ENCODE data around the gene VPREB3.

Gene VPREB3

GRCh38 chr22:23787600-23787896 is 33.3 kb upstream of the VPREB3 start (continued):
- TF ChIP-seq, protein P1, sequence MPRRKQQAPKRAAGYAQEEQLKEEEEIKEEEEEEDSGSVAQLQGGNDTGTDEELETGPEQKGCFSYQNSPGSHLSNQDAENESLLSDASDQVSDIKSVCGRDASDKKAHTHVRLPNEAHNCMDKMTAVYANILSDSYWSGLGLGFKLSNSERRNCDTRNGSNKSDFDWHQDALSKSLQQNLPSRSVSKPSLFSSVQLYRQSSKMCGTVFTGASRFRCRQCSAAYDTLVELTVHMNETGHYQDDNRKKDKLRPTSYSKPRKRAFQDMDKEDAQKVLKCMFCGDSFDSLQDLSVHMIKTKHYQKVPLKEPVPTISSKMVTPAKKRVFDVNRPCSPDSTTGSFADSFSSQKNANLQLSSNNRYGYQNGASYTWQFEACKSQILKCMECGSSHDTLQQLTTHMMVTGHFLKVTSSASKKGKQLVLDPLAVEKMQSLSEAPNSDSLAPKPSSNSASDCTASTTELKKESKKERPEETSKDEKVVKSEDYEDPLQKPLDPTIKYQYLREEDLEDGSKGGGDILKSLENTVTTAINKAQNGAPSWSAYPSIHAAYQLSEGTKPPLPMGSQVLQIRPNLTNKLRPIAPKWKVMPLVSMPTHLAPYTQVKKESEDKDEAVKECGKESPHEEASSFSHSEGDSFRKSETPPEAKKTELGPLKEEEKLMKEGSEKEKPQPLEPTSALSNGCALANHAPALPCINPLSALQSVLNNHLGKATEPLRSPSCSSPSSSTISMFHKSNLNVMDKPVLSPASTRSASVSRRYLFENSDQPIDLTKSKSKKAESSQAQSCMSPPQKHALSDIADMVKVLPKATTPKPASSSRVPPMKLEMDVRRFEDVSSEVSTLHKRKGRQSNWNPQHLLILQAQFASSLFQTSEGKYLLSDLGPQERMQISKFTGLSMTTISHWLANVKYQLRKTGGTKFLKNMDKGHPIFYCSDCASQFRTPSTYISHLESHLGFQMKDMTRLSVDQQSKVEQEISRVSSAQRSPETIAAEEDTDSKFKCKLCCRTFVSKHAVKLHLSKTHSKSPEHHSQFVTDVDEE (CRISPR knock-in tag; IDR thresholded peaks at IDR 0.05): no peak
- TF ChIP-seq ARNTL (CRISPR knock-in tag; IDR thresholded peaks at IDR 0.05; ENCODE audit: borderline replicate concordance, low read depth): no peak
- no peak for TF ChIP-seq PPARA (CRISPR knock-in tag; IDR thresholded peaks at IDR 0.05; ENCODE audit: borderline replicate concordance)
- TF ChIP-seq GLIS3 (CRISPR knock-in tag; IDR thresholded peaks at IDR 0.05): no peak
- TF ChIP-seq CSDC2 (CRISPR knock-in tag; IDR thresholded peaks at IDR 0.05): no peak
- TF ChIP-seq TCF4 (CRISPR knock-in tag; IDR thresholded peaks at IDR 0.05; ENCODE audit: borderline replicate concordance): no peak
- no peak for TF ChIP-seq ZC3H10 (CRISPR knock-in tag; IDR thresholded peaks at IDR 0.05)
- TF ChIP-seq ZFP3 (CRISPR knock-in tag; IDR thresholded peaks at IDR 0.05): no peak
- TF ChIP-seq TOX (CRISPR knock-in tag; IDR thresholded peaks at IDR 0.05; ENCODE audit: borderline replicate concordance): no peak

DNA sequence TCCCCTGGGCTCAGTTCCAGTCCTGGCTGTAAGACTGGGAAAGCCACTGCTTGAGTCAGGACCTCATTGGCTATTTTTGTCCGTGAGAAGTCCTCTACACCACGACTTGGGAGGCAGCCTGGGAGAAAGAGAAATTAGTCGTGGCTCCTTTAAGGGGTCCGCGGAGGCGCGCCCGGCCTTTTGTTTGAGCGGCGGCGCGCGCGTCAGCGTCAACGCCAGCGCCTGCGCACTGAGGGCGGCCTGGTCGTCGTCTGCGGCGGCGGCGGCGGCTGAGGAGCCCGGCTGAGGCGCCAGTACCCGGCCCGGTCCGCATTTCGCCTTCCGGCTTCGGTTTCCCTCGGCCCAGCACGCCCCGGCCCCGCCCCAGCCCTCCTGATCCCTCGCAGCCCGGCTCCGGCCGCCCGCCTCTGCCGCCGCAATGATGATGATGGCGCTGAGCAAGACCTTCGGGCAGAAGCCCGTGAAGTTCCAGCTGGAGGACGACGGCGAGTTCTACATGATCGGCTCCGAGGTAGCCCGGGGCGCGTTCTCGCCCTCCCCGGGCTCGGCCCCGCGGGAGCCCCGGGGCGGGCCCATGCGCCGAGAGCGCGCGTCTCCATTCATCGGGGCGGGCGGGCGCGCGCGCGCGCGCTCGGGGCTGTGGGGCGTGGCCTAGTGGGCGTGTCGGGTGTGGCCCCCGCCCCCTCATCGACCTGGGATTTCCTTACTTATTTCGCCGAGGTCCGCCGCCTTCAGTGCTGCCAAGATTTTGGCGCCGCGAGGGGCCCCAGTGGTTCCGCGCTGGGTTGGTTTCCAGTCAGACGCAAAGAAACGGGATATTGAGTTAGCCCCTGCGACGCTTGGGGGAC is 32.8 kb upstream of the VPREB3 start, which contains the start of gene SMARCB1:
Gene SMARCB1 (plus strand): TSS at position 215 of the 848 bp plus-strand sequence. CDS start 204 bp downstream, at position 419.
- no peak for TF ChIP-seq RARB (CRISPR knock-in tag; IDR thresholded peaks at IDR 0.05)
- no peak for TF ChIP-seq ZFP30 (CRISPR knock-in tag; IDR thresholded peaks at IDR 0.05)
- no peak for TF ChIP-seq PATZ1 (CRISPR knock-in tag; IDR thresholded peaks at IDR 0.05; ENCODE audit: borderline replicate concordance)
- no peak for TF ChIP-seq ARNTL (CRISPR knock-in tag; IDR thresholded peaks at IDR 0.05; ENCODE audit: borderline replicate concordance, low read depth)
- peak; percentile 98 for TF ChIP-seq CSDC2 (CRISPR knock-in tag; IDR thresholded peaks at IDR 0.05)
- peak; percentile 90; the same call in 1 of the 2 replicates for TF ChIP-seq SNAI2 (CRISPR knock-in tag; IDR thresholded peaks at IDR 0.05)
- peak; percentile 83 for TF ChIP-seq ZFP3 (CRISPR knock-in tag; IDR thresholded peaks at IDR 0.05)
- TF ChIP-seq TCF4 (CRISPR knock-in tag; IDR thresholded peaks at IDR 0.05; ENCODE audit: borderline replicate concordance): no peak
- no peak for TF ChIP-seq PPARA (CRISPR knock-in tag; IDR thresholded peaks at IDR 0.05; ENCODE audit: borderline replicate concordance)
- peak; percentile 3; the same call in 1 of the 2 replicates for TF ChIP-seq ZNF8 (CRISPR knock-in tag; IDR thresholded peaks at IDR 0.05)
- no peak for TF ChIP-seq TOX (CRISPR knock-in tag; IDR thresholded peaks at IDR 0.05; ENCODE audit: borderline replicate concordance)
- TF ChIP-seq ZNF565 (CRISPR knock-in tag; conservative IDR thresholded peaks at IDR 0.05; ENCODE audit: low read depth): no peak
- TF ChIP-seq ZC3H10 (CRISPR knock-in tag; IDR thresholded peaks at IDR 0.05): no peak
- TF ChIP-seq CSRNP3 (CRISPR knock-in tag; IDR thresholded peaks at IDR 0.05): no peak
- 0 out of 2 replicates have a peak, but pooled peaks have one; percentile 2 for TF ChIP-seq GLIS3 (CRISPR knock-in tag; IDR thresholded peaks at IDR 0.05)
- 0 out of 2 replicates have a peak, but pooled peaks have one; percentile 30 for TF ChIP-seq BACH2 (CRISPR knock-in tag; IDR thresholded peaks at IDR 0.05; ENCODE audit: borderline replicate concordance)
- TF ChIP-seq, protein P1 (CRISPR knock-in tag; IDR thresholded peaks at IDR 0.05): peak; percentile 98
- TF ChIP-seq ISL1 (CRISPR knock-in tag; IDR thresholded peaks at IDR 0.05): no peak; the same call in 1 of the 2 replicates
- TF ChIP-seq POU6F1 (CRISPR knock-in tag; IDR thresholded peaks at IDR 0.05; ENCODE audit: borderline replicate concordance, low read depth): no peak
- TF ChIP-seq ESRRG (CRISPR knock-in tag; IDR thresholded peaks at IDR 0.05): no peak
- TF ChIP-seq OSR1 (CRISPR knock-in tag; IDR thresholded peaks at IDR 0.05): no peak
- peak; percentile 16; the same call in 1 of the 2 replicates for TF ChIP-seq ZNF70 (CRISPR knock-in tag; IDR thresholded peaks at IDR 0.05)
- TF ChIP-seq CREB5 (CRISPR knock-in tag; IDR thresholded peaks at IDR 0.05; ENCODE audit: low read depth): no peak
- peak; percentile 78 for ATAC-seq

All from SK-N-SH treated with all-trans-retinoic acid at 6 μM for 48 hours (cell line).